B cell (primary cell): Measurements from ENCODE around the gene UBR3. TPM values are rescaled to one million over a fixed set of nuclear protein-coding genes. Genes with fewer than 3 reads are reported as not detected.

Experiments
- ATAC-seq: fragments of 200-7000 bp; cut with Tn5 transposase; one replicate; pipeline ENCODE4 v1.10.0; 2021; ENCODE audit warnings: low read depth, mild to moderate bottlenecking, moderate number of reproducible peaks, moderate library complexity
- CTCF ChIA-PET: fragments of 350-600 bp; sonication (Branson Sonifier 250); formaldehyde crosslinking; loops from one replicate; lab custom pipeline; 2021; ENCODE audit warnings: antibody characterized with exemption, inconsistent platforms; lab: Charles Lee
- POLR2A ChIA-PET: fragments of 350-600 bp; sonication (Branson Sonifier 250); formaldehyde crosslinking; loops from one replicate; lab custom pipeline; 2021; ENCODE audit warnings: antibody characterized with exemption; lab: Charles Lee
- DNase-seq: peaks from one replicate; pipeline ENCODE4 v3.0.0; 2013
- H2AFZ ChIP-seq: 2 replicates; pipeline ENCODE4 v1.6.1; 2012; ENCODE audit warnings: mild to moderate bottlenecking, low read depth, low read length; ENCODE audit not compliant: insufficient read depth, poor library complexity, severe bottlenecking
- H3K27ac ChIP-seq, 2 donors: 1 replicate in 1 of 2; 2 replicates in 1 of 2; pipeline ENCODE4 v1.5.1; 2012 to 2013; ENCODE audit warnings: low read length in 2 of 2, mild to moderate bottlenecking in 2 of 2, moderate library complexity in 1 of 2
- H3K27me3 ChIP-seq, 4 experiments: fragments of 200-600 bp in 1 of 4; sonication (generic) in 1 of 4; replicated peaks in 1 of 4; 1 replicate in 2 of 4; 2 replicates in 2 of 4; pipeline versions ENCODE4 v1.6.1 to v1.7.0; 2013 to 2016; ENCODE audit warnings: low read length in 3 of 4, mild to moderate bottlenecking in 2 of 4, mixed read lengths in 1 of 4, moderate library complexity in 1 of 4; ENCODE audit not compliant: insufficient read depth in 4 of 4, control insufficient read depth in 3 of 4; ENCODE audit errors: control extremely low read depth in 1 of 4
- H3K36me3 ChIP-seq, 2 experiments: replicated peaks in 1 of 2; 1 replicate in 1 of 2; 2 replicates in 1 of 2; pipeline versions ENCODE4 v1.6.1 to v1.7.1; 2013; ENCODE audit warnings: low read length in 1 of 2; ENCODE audit not compliant: insufficient read depth in 2 of 2, control insufficient read depth in 1 of 2; ENCODE audit errors: control extremely low read depth in 1 of 2, extremely low read depth in 1 of 2
- H3K4me1 ChIP-seq, 2 donors: fragments of 200-600 bp in 1 of 2; sonication (generic) in 1 of 2; 1 replicate in 1 of 2; 2 replicates in 1 of 2; pipeline versions ENCODE4 v1.5.1 to v1.6.1; 2013 to 2017; ENCODE audit warnings: low read length in 2 of 2; ENCODE audit not compliant: control insufficient read depth in 2 of 2, insufficient read depth in 2 of 2
- H3K4me2 ChIP-seq: replicated peaks from 2 replicates; pipeline ENCODE3; 2012; ENCODE audit warnings: mild to moderate bottlenecking, low read depth, low read length; ENCODE audit not compliant: poor library complexity, severe bottlenecking
- H3K4me3 ChIP-seq, 5 experiments: fragments of 200-600 bp in 1 of 5; sonication (generic) in 1 of 5; 1 replicate in 3 of 5; 2 replicates in 2 of 5; pipeline versions ENCODE4 v1.5.1 to v1.7.0; 2011 to 2016; ENCODE audit warnings: low read length in 4 of 5, mild to moderate bottlenecking in 4 of 5, low read depth in 2 of 5, control low read depth in 1 of 5, moderate library complexity in 1 of 5; ENCODE audit not compliant: insufficient read depth in 1 of 5; ENCODE audit errors: control extremely low read depth in 1 of 5, extremely low read depth in 1 of 5
- H3K79me2 ChIP-seq: fragments of 200-600 bp; sonication (generic); one replicate; pipeline ENCODE4 v1.6.0; 2016; ENCODE audit warnings: low read length; ENCODE audit not compliant: control insufficient read depth, insufficient read depth
- H3K9ac ChIP-seq: fragments of 200-600 bp; sonication (generic); 2 replicates; pipeline ENCODE4 v1.6.1; 2017; ENCODE audit warnings: mild to moderate bottlenecking, low read length, moderate library complexity
- H3K9me3 ChIP-seq, 3 donors: one replicate each; pipeline versions ENCODE4 v1.6.1 to v1.7.1; 2013; ENCODE audit warnings: low read length in 2 of 3; ENCODE audit not compliant: control insufficient read depth in 2 of 3, insufficient read depth in 1 of 3; ENCODE audit errors: control extremely low read depth in 1 of 3
- H4K20me1 ChIP-seq: 2 replicates; pipeline ENCODE4 v1.6.0; 2012; ENCODE audit warnings: mild to moderate bottlenecking, low read length; ENCODE audit not compliant: insufficient read depth, control insufficient read depth, poor library complexity, severe bottlenecking
- H3K27ac Mint-ChIP-seq: one replicate; pipeline ENCODE4 v1.8.0; 2021; ENCODE audit warnings: mixed read lengths
- H3K27me3 Mint-ChIP-seq: one replicate; pipeline ENCODE4 v1.8.0; 2021; ENCODE audit warnings: mixed read lengths
- H3K4me1 Mint-ChIP-seq: one replicate; pipeline ENCODE4 v1.8.0; 2021; ENCODE audit warnings: mixed read lengths
- H3K4me3 Mint-ChIP-seq: one replicate; pipeline ENCODE4 v1.8.0; 2021; ENCODE audit warnings: mixed read lengths
- H3K9me3 Mint-ChIP-seq: one replicate; pipeline ENCODE4 v1.8.0; 2022; ENCODE audit warnings: mixed read lengths; ENCODE audit not compliant: insufficient read depth
- EZH2 ChIP-seq: IDR thresholded peaks from 2 replicates; pipeline ENCODE4 v1.6.1; 2012; ENCODE audit warnings: borderline replicate concordance, low read depth, mild to moderate bottlenecking, moderate library complexity, low read length; ENCODE audit not compliant: insufficient read depth, poor library complexity, severe bottlenecking
- WGBS: methylation state at CpG from one replicate; pipeline ENCODE4 v1.1.5; 2013; ENCODE audit warnings: missing lambda C conversion rate; ENCODE audit not compliant: insufficient coverage; 5-methylcytosine and 5-hydroxymethylcytosine counted together
- intact Hi-C: fragments of 100-400 bp; cut with micrococcal nuclease; formaldehyde crosslinking; loops from one replicate; pipeline ENCODE4 v1.10.0; 2022
- polyA plus RNA-seq: library from polyadenylated mRNA; depleted of rRNA; stranded (reverse); fragments of >200 nt; gene quantifications from 2 replicates; pipeline ENCODE4 v1.2.3, GENCODE V29; 2012
- total RNA-seq, 2 donors: library from RNA; stranded (reverse); fragments of 120-200 nt in 1 of 2; gene quantifications; 1 replicate in 1 of 2; 2 replicates in 1 of 2; pipeline versions ENCODE4 v1.2.3 to v1.2.4, GENCODE V29; 2013 to 2022
- TF ChIP-seq, protein P1 (sequence below): fragments of 200-600 bp; IDR thresholded peaks from one replicate; pipeline ENCODE4 v1.8.0; 2022; ENCODE audit warnings: antibody characterized with exemption, mild to moderate bottlenecking

The UBR3 gene
- total and polyA plus RNA-seq, 2 donors (not counting 1 experiment from before 2014, with no cell fraction given): 5.9 to 58.1 TPM

DNA sequence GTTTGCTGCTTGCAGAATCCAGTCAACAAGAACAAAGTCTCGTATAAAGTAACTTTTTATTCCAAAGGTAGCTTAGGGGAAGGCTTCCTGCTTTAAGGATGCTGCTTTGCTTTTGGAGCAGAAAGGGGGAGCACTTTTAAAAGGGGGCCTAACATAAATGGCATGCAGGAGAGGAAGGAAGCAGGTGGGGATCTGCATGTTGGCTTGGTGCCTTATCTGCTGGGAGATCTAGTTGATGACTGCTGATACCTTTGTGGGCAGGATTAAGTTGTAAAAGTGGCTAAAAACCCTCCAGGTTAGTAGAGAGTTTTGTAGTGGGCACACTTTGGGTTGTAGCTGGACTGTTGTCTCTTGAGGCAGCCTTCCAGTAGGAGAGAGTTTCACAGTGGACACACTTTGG lies 22.5 kb downstream of the UBR3 start:
- no CpG with 5 or more reads among the region's 1 CpG for WGBS
- H3K27me3 Mint-ChIP-seq: no peaks in the 10 kb centered on the region
- Histone ChIP-seq H3K79me2 (peaks cover 57% of the 10 kb centered on the region), H3K4me3 (no peak overlapping the region), H3K27ac (no peak overlapping the region), H3K9me3 (peaks cover 0 to 13% (median 0%) of the 10 kb centered on the region in 3 donors), H3K4me2 (no peak overlapping the region), H2AFZ (no peak overlapping the region), H3K27me3 (no peaks in the 10 kb centered on the region), H3K36me3 (no peaks in the 10 kb centered on the region), H3K4me1 (peaks cover 3 to 8% of the 10 kb centered on the region in 2 donors), H3K9ac (no peak overlapping the region), H4K20me1 (peaks cover 4% of the 10 kb centered on the region)
- DNase-seq (no peak), ATAC-seq (no peak)
- H3K27ac Mint-ChIP-seq: no peak overlapping the region
- intact Hi-C loops: no loop called here
- no peak overlapping the region for H3K4me3 Mint-ChIP-seq
- peaks cover 3% of the 10 kb centered on the region for H3K9me3 Mint-ChIP-seq
- ChIA-PET POLR2A (no interaction called here), CTCF (no interaction called here)
- no peak for TF ChIP-seq EZH2
- TF ChIP-seq, protein P1, sequence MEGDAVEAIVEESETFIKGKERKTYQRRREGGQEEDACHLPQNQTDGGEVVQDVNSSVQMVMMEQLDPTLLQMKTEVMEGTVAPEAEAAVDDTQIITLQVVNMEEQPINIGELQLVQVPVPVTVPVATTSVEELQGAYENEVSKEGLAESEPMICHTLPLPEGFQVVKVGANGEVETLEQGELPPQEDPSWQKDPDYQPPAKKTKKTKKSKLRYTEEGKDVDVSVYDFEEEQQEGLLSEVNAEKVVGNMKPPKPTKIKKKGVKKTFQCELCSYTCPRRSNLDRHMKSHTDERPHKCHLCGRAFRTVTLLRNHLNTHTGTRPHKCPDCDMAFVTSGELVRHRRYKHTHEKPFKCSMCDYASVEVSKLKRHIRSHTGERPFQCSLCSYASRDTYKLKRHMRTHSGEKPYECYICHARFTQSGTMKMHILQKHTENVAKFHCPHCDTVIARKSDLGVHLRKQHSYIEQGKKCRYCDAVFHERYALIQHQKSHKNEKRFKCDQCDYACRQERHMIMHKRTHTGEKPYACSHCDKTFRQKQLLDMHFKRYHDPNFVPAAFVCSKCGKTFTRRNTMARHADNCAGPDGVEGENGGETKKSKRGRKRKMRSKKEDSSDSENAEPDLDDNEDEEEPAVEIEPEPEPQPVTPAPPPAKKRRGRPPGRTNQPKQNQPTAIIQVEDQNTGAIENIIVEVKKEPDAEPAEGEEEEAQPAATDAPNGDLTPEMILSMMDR: no peak
- H3K4me1 Mint-ChIP-seq: peaks cover 24% of the 10 kb centered on the region

DNA sequence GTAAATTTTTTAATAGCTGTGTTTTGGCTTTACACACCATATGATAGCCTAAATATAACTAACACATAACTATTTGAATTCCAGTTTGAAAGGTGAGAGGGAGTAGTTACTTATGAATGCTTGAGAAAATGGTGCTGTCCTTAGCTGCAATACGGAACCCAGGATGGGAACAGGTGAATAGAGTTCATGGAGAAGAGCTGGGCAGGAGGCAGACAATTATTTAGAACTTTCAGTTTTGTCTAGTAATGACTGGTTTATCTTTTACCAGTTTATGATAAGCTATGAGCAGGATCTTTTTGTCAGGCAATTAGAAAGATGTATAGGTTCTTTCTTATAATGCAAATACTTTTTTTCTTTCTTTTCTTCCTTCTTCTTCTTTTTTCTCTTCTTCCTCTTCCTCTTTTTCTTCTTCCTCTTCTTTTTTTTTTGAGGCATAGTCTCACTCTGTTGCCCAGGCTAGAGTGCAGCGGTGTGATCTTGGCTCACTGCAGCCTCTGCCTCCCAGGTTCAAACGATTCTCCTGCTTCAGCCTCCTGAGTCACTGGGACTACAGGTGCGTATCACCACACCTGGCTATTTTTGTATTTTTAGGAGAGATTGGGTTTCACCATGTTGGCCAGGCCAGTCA lies 25.9 kb downstream of the UBR3 start:
- no peak overlapping the region for H3K27ac Mint-ChIP-seq
- CTCF ChIA-PET: no interaction called here
- intact Hi-C loops: no loop called here

More for the DNA sequence above, 25.9 kb downstream of the UBR3 start:
- Histone ChIP-seq H3K4me1 (peaks cover 3 to 8% of the 10 kb centered on the region in 2 donors), H3K4me3 (no peak overlapping the region), H3K27me3 (no peaks in the 10 kb centered on the region), H3K79me2 (peaks cover 31% of the 10 kb centered on the region), H3K9me3 (peaks cover 0 to 25% (median 0%) of the 10 kb centered on the region in 3 donors), H3K4me2 (peak overlapping the region; percentile 23), H4K20me1 (peaks cover 10% of the 10 kb centered on the region), H3K36me3 (no peaks in the 10 kb centered on the region), H3K9ac (no peak overlapping the region), H2AFZ (no peak overlapping the region), H3K27ac (peak overlapping the region in 1 of 2 donors; percentile 28)
- ATAC-seq: no peak
- peaks cover 20% of the 10 kb centered on the region for H3K4me1 Mint-ChIP-seq
- 100% methylated on average over 1 of the region's 4 CpGs for WGBS
- no peaks in the 10 kb centered on the region for H3K27me3 Mint-ChIP-seq
- DNase-seq: no peak
- TF ChIP-seq EZH2: no peak
- TF ChIP-seq, protein P1: no peak
- H3K9me3 Mint-ChIP-seq: peaks cover 3% of the 10 kb centered on the region
- POLR2A ChIA-PET: interaction anchor here (0.7 kb wide), 1 partner anchor 21 kb away, joined by 8 read pairs; no protein-coding TSS in a partner anchor
- H3K4me3 Mint-ChIP-seq: peak overlapping the region; percentile 21
